ENCODE measurements around the gene KCNK17. TPM values are rescaled to one million over a fixed set of nuclear protein-coding genes. Genes with fewer than 3 reads are reported as not detected.

KCNK17 gene
- 1 to 10 TPM in 2 of 8 experiments, under 1 TPM in 3, not detected in 3; 0.27 to 2.7 (median 0.94) TPM for total RNA-seq

- peak within 1 kb of the TSS; percentile 11 to 22 (median 15) for H3K4me3 ChIP-seq
- ATAC-seq (replicated peaks in 6 of 8), result peak in 2 of 8 experiments; percentile 13 to 20
- peaks cover 7 to 8% of the 10 kb centered on the region in 2 donors for H3K4me1 ChIP-seq (replicated peaks in 1 of 2)
- WGBS, 10 experiments, result 7 to 73% (median 22%) methylated on average over 3 to 24 of the region's 28 CpGs; no CpG with 5 or more reads in 5 of the 10 experiments
- H3K27ac ChIP-seq, result no peak within 1 kb of the TSS
- in situ Hi-C loops (cut with MboI; ENCODE audit: low pct_unique_long_range_greater_than_20kb in 2 of 9, low sequenced_read_pairs in 9 of 9, unreplicated experiment in 9 of 9), result loop anchor here in 8 of 9 experiments (25.0 kb wide), 5 partner anchors 152 to 452 kb away; no protein-coding TSS in a partner anchor
Measured at GRCh38 chr6:39314273-39314795, at the start of gene KCNK17. Gene KCNK17, minus strand, starts transcription at chr6:39314419. Its CDS starts 99 bp downstream, at chr6:39314320.

- Histone ChIP-seq H3K27ac (no peak overlapping the region), H3K4me3 (no peak overlapping the region), H3K4me1 (replicated peaks in 1 of 2) (peaks cover 12 to 13% of the 10 kb centered on the region in 2 donors)
- ATAC-seq (replicated peaks in 6 of 8), result no peak
- 79 to 100% (median 95%) methylated on average over 1 to 8 of the region's 8 CpGs; no CpG with 5 or more reads in 4 of the 10 experiments for WGBS, 10 experiments
- in situ Hi-C loops (cut with MboI; ENCODE audit: low pct_unique_long_range_greater_than_20kb in 2 of 9, low sequenced_read_pairs in 9 of 9, unreplicated experiment in 9 of 9), result loop anchor here in 8 of 9 experiments (25.0 kb wide), 6 partner anchors 524 to 1699 kb away; partner anchors contain the start of genes APOBEC2 (in 3 of the 8), NFYA (in 3 of the 8), OARD1 (in 3 of the 8) and TSPO2 (in 1 of the 8)
Measured at GRCh38 chr6:39363280-39363679, 49.1 kb upstream of the KCNK17 start.

- 0 to 100% (median 55%) methylated on average over 1 to 3 of the region's 3 CpGs; no CpG with 5 or more reads in 3 of the 10 experiments for WGBS, 10 experiments
- ATAC-seq (replicated peaks in 6 of 8), result peak; percentile 22 to 74 (median 68)
- in situ Hi-C loops (cut with MboI; ENCODE audit: low pct_unique_long_range_greater_than_20kb in 2 of 9, low sequenced_read_pairs in 9 of 9, unreplicated experiment in 9 of 9), result loop anchor here in 8 of 9 experiments (25.0 kb wide), 6 partner anchors 525 to 1700 kb away; partner anchors contain the start of genes APOBEC2 (in 3 of the 8), NFYA (in 3 of the 8), OARD1 (in 3 of the 8) and TSPO2 (in 1 of the 8)
- Histone ChIP-seq H3K27ac (peak overlapping the region in 1 of 2 donors; percentile 26), H3K4me3 (no peak overlapping the region), H3K4me1 (replicated peaks in 1 of 2) (peaks cover 12% of the 10 kb centered on the region in 2 donors)
Measured at GRCh38 chr6:39362487-39362865, 48.3 kb upstream of the KCNK17 start.

- in situ Hi-C loops (cut with MboI; ENCODE audit: low pct_unique_long_range_greater_than_20kb in 2 of 9, low sequenced_read_pairs in 9 of 9, unreplicated experiment in 9 of 9), result loop anchor here in 8 of 9 experiments (25.0 kb wide), 6 partner anchors 525 to 1700 kb away; partner anchors contain the start of genes APOBEC2 (in 3 of the 8), NFYA (in 3 of the 8), OARD1 (in 3 of the 8) and TSPO2 (in 1 of the 8)
- 0 to 94% (median 20%) methylated on average over 2 to 15 of the region's 21 CpGs; no CpG with 5 or more reads in 2 of the 10 experiments for WGBS, 10 experiments
- H3K4me3 ChIP-seq, result no peak overlapping the region
- peak; percentile 85 to 97 (median 90) for ATAC-seq (replicated peaks in 6 of 8)
- peaks cover 6 to 8% of the 10 kb centered on the region in 2 donors for H3K4me1 ChIP-seq (replicated peaks in 1 of 2)
- peak overlapping the region in 1 of 2 donors; percentile 26 for H3K27ac ChIP-seq
Measured at GRCh38 chr6:39361657-39362486, 47.7 kb upstream of the KCNK17 start.

GRCh38 chr6:39360378-39360777 lies 46.2 kb upstream of the KCNK17 start:
- WGBS, 10 experiments, result 69 to 100% (median 70%) methylated on average over 1 to 5 of the region's 9 CpGs; no CpG with 5 or more reads in 7 of the 10 experiments
- Histone ChIP-seq H3K4me1 (replicated peaks in 1 of 2) (peaks cover 4 to 8% of the 10 kb centered on the region in 2 donors), H3K4me3 (no peak overlapping the region), H3K27ac (no peak overlapping the region)
- in situ Hi-C loops (cut with MboI; ENCODE audit: low pct_unique_long_range_greater_than_20kb in 2 of 9, low sequenced_read_pairs in 9 of 9, unreplicated experiment in 9 of 9), result loop anchor here in 8 of 9 experiments (25.0 kb wide), 6 partner anchors 527 to 1702 kb away; partner anchors contain the start of genes APOBEC2 (in 3 of the 8), NFYA (in 3 of the 8), OARD1 (in 3 of the 8) and TSPO2 (in 1 of the 8)
- no peak for ATAC-seq (replicated peaks in 6 of 8)

- peaks cover 4% of the 10 kb centered on the region in 2 donors for H3K4me1 ChIP-seq (replicated peaks in 1 of 2)
- in situ Hi-C loops (cut with MboI; ENCODE audit: low pct_unique_long_range_greater_than_20kb in 2 of 9, low sequenced_read_pairs in 9 of 9, unreplicated experiment in 9 of 9), result loop anchor here in 8 of 9 experiments (25.0 kb wide), 6 partner anchors 529 to 1704 kb away; partner anchors contain the start of genes APOBEC2 (in 3 of the 8), NFYA (in 3 of the 8), OARD1 (in 3 of the 8) and TSPO2 (in 1 of the 8)
- H3K27ac ChIP-seq, result no peak overlapping the region
- peak in 4 of 8 experiments; percentile 21 to 59 (median 42) for ATAC-seq (replicated peaks in 6 of 8)
- 41 to 90% (median 65%) methylated on average over 2 to 6 of the region's 7 CpGs; no CpG with 5 or more reads in 4 of the 10 experiments for WGBS, 10 experiments
- no peak overlapping the region for H3K4me3 ChIP-seq
Measured at GRCh38 chr6:39357998-39358686, 43.9 kb upstream of the KCNK17 start.

- 20 to 88% (median 72%) methylated on average over 1 to 6 of the region's 7 CpGs; no CpG with 5 or more reads in 5 of the 10 experiments for WGBS, 10 experiments
- Histone ChIP-seq H3K4me1 (replicated peaks in 1 of 2) (no peaks in the 10 kb centered on the region), H3K27ac (no peak overlapping the region), H3K4me3 (no peak overlapping the region)
- in situ Hi-C loops (cut with MboI; ENCODE audit: low pct_unique_long_range_greater_than_20kb in 2 of 9, low sequenced_read_pairs in 9 of 9, unreplicated experiment in 9 of 9), result loop anchor here in 8 of 9 experiments (25.0 kb wide), 6 partner anchors 533 to 1708 kb away; partner anchors contain the start of genes APOBEC2 (in 3 of the 8), NFYA (in 3 of the 8), OARD1 (in 3 of the 8) and TSPO2 (in 1 of the 8)
- no peak for ATAC-seq (replicated peaks in 6 of 8)
Measured at GRCh38 chr6:39353698-39354315, 39.6 kb upstream of the KCNK17 start.

GRCh38 chr6:39350723-39351505 lies 36.7 kb upstream of the KCNK17 start:
- ATAC-seq (replicated peaks in 6 of 8), result no peak
- H3K27ac ChIP-seq, result no peak overlapping the region
- no peaks in the 10 kb centered on the region for H3K4me1 ChIP-seq (replicated peaks in 1 of 2)
- in situ Hi-C loops (cut with MboI; ENCODE audit: low pct_unique_long_range_greater_than_20kb in 2 of 9, low sequenced_read_pairs in 9 of 9, unreplicated experiment in 9 of 9), result loop anchor here in 8 of 9 experiments (25.0 kb wide), 6 partner anchors 536 to 1711 kb away; partner anchors contain the start of genes APOBEC2 (in 3 of the 8), NFYA (in 3 of the 8), OARD1 (in 3 of the 8) and TSPO2 (in 1 of the 8)
- H3K4me3 ChIP-seq, result no peak overlapping the region
- 48 to 94% (median 86%) methylated on average over 1 to 6 of the region's 13 CpGs; no CpG with 5 or more reads in 3 of the 10 experiments for WGBS, 10 experiments

- no peak overlapping the region for H3K27ac ChIP-seq
- in situ Hi-C loops (cut with MboI; ENCODE audit: low pct_unique_long_range_greater_than_20kb in 2 of 9, low sequenced_read_pairs in 9 of 9, unreplicated experiment in 9 of 9), result no loop called here
- no peak overlapping the region for H3K4me3 ChIP-seq
- no peak for ATAC-seq (replicated peaks in 6 of 8)
- H3K4me1 ChIP-seq (replicated peaks in 1 of 2), result no peaks in the 10 kb centered on the region
- 50 to 100% (median 87%) methylated on average over 1 to 9 of the region's 15 CpGs; no CpG with 5 or more reads in 5 of the 10 experiments for WGBS, 10 experiments
Measured at GRCh38 chr6:39348740-39349139, 34.5 kb upstream of the KCNK17 start.

- H3K4me3 ChIP-seq, result no peak overlapping the region
- WGBS, 10 experiments, result 0 to 100% (median 53%) methylated on average over 1 to 4 of the region's 9 CpGs; no CpG with 5 or more reads in 4 of the 10 experiments
- in situ Hi-C loops (cut with MboI; ENCODE audit: low pct_unique_long_range_greater_than_20kb in 2 of 9, low sequenced_read_pairs in 9 of 9, unreplicated experiment in 9 of 9), result no loop called here
- ATAC-seq (replicated peaks in 6 of 8), result peak; percentile 67 to 97 (median 85)
- H3K4me1 ChIP-seq (replicated peaks in 1 of 2), result no peaks in the 10 kb centered on the region
- no peak overlapping the region for H3K27ac ChIP-seq
Measured at GRCh38 chr6:39347906-39348585, 33.8 kb upstream of the KCNK17 start.
